Measurements from ENCODE around the gene NID1.
"Not testable (repeated sequence)": the region's sequence is repeated elsewhere in the genome, so short reads cannot be mapped to it uniquely, and the experiment has no call there.

DNA sequence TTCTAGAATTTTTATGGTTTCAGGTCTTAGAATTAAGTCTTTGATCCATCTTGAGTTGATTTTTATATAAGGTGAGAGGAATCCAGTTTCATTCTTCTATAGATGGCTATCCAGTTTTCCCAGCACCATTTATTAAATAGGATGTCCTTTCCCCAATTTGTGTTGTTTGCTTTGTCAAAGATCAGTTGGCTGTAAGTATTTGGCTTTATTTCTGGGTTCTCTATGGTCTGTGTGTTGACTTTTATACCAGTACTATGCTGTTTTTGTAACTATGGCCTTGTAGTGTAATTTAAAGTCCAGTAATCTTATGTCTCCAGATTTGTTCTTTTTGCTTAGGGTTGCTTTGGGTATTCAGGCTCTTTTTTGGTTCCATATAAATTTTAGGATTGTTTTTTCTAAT, 137.3 kb downstream of the NID1 start:
- not testable (repeated sequence) for TF ChIP-seq TAF1, POLR2A, POLR2AphosphoS5, SPI1, POU2F2 (IDR thresholded peaks at IDR 0.05; ENCODE audit: low read depth, low read length)
